Measurements from ENCODE around the gene ARIH2.
A peak's percentile ranks its signal among the peaks of the same experiment; 100 is the strongest.
"Not testable (repeated sequence)": the region's sequence is repeated elsewhere in the genome, so short reads cannot be mapped to it uniquely, and the experiment has no call there.

Gene ARIH2

DNA sequence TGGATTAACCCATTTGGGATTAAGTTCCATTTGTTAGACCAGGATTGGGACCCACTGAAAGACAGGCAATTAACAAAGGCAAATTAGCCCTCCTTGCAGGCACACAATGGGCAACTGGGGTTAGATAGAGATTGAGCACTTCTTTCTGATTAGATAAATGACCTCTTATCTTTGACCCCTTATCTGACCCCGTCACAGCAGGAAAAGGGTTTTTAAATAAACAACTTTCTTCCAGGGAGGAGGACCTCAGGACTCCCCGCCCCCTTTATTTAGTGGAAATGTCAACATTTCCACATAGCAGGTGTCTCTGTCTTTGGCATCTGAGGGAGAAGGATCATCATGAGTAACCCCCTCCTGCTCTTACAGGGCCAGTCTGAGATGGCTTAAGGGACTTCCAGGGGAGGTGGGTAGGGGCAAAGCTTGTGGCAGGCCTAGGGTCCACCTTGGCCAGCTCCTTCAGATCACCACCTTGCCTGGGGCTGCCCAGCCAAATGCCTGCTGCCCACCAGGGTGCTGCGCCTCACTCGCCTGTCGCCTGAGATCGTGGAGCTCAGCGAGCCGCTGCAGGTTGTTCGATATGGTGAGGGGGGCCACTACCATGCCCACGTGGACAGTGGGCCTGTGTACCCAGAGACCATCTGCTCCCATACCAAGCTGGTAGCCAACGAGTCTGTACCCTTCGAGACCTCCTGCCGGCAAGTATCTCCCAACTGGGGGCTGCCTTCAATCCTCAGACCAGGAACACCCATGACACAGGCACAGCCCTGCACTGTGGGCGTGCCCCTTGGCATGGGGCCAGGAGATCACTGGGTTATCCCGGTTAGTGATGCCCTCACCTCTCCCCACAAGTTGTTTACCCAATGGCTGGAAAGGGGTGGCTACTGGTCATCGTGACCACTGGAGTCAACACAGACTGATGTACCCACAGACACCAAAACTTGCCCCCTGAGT lies 86.0 kb downstream of the ARIH2 start:
- no peak for FAIRE-seq

GRCh38 chr3:49005303-49005680 lies 86.7 kb downstream of the ARIH2 start:
- FAIRE-seq = no peak

- no peak for FAIRE-seq
Observed at GRCh38 chr3:49005998-49006397, 87.4 kb downstream of the ARIH2 start.

DNA sequence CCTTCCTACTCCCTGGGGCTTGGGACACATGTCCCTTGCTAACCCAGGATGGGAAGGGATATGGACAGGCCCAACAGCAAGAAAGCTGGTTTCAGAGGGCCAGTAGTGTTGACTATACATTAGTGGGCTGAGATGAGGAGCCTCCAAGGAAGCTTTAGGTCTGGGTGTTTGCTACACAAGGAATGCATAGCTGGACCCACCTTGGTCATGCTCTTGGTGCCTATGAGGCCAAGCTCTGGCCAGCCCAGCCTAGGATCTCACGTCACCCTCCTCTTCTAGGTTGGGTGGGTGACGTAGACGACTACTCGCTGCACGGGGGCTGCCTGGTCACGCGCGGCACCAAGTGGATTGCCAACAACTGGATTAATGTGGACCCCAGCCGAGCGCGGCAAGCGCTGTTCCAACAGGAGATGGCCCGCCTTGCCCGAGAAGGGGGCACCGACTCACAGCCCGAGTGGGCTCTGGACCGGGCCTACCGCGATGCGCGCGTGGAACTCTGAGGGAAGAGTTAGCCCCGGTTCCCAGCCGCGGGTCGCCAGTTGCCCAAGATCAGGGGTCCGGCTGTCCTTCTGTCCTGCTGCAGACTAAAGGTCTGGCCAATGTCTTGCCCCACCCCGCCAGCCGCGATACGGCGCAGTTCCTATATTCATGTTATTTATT lies 87.9 kb downstream of the ARIH2 start:
- FAIRE-seq = no peak

DNA sequence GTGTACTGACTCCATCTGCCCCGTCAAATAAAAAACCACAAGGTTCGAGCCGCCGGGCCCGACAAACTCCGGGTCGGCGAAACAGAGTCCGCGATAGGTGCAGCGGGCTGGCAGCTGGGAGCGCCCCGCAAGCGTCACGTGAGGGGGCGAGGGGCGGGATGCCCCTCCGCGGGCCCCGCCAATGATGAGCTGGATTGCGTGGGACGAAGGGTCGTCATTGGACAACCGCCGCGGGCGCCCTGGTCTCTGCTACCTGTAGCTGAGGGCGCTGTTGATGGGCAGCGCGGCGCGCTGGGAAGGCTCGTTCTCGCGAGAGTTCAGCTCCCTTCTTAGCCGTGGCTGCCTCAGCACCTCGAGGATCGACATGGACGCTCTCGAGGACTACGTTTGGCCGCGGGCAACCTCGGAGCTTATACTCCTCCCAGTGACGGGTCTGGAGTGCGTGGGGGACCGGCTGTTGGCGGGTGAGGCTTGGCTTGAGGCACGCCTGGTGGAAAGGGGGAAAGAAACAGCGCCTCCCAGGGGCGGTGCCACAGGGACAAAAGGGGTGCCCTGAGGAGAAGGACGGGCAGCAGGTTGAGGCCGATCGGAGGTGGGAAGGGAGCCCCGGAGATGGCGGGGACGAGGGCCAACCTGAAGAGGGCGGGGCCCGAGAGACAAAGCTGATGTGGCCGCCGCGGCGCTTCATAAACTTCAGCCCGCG lies 88.6 kb downstream of the ARIH2 start, which contains the start of gene WDR6:
Gene WDR6 (plus strand): TSS at position 324 of the 703 bp plus-strand sequence. CDS start 41 bp downstream, at position 365.
- FAIRE-seq = peak; percentile 97

DNA sequence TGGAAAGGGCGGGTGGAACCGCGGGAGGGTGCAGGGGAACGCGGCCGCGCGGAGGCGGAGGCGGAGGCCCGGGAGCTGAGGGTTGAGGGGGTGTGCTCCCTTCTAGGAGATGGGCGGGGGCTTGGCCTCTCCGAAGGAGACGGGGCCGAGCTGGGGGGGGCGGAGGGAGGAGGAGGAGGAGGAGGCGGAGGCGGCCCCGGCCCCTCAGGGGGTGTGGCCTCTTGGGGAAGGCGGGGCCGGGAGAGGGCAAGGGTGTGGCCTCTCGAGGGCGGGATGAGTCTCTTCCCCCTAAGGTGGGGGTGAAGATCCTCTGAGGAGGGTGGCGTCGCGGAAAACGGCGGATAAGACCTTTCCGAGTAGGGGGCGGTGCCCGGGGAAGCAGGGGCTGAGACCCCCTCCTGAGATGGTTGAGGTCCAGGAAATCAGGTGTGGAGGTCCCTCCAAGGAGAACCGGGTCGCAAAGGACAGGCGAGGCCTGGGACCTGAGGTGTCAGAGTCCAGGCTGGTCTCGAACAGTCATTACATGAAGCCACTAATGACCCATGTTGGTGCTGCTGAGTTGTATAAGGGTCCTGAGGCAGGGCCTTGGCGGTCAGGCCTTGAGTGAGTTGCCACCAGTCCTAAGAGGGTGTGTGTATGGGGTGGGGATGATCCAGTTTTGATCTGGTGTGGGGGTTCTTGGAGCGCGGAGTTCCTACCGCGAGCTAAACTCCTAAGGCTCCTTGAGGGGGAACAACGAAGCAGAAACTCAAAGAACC lies 89.3 kb downstream of the ARIH2 start:
- FAIRE-seq = peak; percentile 54

DNA sequence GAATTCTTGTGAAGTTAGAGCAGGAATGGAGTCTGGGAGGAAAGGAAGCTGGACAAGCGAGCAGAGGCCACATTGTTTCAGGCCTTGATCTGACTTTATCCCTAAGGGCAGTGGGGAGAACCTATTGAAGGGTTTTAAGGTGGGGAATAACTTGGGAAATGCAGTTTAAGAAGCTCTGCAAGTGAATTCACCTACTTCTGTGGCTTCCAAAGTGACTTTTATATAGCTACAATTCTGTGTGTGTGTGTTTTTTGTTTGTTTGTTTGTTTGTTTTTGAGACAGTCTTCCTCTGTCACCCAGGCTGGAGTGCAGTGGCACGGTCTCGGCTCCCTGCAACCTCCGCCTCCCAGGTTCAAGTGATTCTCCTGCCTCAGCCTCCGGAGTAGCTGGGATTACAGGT lies 90.0 kb downstream of the ARIH2 start:
- not testable (repeated sequence) for FAIRE-seq

GRCh38 chr3:49009396-49009795 lies 90.8 kb downstream of the ARIH2 start:
- FAIRE-seq = no peak

- no peak for FAIRE-seq
Observed at GRCh38 chr3:49012441-49013017, 93.9 kb downstream of the ARIH2 start.

GRCh38 chr3:49013113-49013737 lies 94.6 kb downstream of the ARIH2 start:
- no peak for FAIRE-seq

DNA sequence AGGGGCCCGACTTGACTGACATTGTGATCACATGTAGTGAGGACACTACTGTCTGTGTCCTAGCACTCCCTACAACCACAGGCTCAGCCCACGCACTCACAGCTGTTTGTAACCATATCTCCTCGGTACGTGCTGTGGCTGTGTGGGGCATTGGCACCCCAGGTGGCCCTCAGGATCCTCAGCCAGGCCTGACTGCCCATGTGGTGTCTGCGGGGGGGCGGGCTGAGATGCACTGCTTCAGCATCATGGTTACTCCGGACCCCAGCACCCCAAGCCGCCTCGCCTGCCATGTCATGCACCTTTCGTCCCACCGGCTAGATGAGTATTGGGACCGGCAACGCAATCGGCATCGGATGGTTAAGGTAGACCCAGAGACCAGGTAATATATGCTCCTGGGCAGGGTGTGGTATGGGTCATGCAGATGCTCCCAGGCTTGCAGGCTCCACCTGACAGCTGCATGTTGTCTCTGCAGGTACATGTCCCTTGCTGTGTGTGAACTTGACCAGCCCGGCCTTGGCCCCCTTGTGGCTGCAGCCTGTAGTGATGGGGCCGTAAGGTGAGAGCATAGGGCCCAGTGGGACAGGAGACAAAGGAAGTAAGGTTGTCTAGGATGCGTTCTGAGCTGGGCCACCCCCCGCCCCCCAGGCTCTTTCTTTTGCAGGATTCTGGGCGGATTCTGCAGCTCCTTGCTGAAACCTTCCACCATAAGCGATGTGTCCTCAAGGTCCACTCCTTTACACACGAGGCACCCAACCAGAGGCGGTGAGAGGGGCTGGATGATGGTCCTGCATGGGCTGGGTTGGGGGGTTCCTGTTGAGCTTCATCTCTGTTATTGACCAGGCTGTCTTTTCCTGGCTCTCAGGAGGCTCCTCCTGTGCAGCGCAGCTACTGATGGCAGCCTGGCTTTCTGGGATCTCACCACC lies 95.4 kb downstream of the ARIH2 start:
- no peak for FAIRE-seq

- no peak for FAIRE-seq
Observed at GRCh38 chr3:49015072-49015471, 96.4 kb downstream of the ARIH2 start.

DNA sequence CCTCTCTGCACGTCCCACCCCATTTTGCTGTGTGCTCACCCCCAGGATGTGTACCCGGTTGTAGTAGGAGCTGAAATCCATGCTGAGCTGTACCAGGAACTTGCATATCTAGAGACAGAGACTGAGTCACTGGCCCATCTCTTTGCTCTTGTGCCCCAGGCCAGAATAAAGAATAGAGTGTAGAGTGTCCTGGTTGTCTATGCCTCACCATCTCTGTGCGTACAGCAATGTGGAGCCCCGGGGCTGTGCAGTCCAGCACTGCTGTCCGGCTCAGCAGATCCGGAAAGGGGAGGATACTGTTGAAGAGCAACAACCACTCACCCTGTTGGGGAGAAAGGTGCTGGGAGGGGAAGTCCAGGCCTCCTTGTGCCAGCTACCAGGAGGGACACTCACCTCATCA lies 97.1 kb downstream of the ARIH2 start:
- no peak for FAIRE-seq

- FAIRE-seq = no peak
Observed at GRCh38 chr3:49016414-49017228, 98.0 kb downstream of the ARIH2 start.

DNA sequence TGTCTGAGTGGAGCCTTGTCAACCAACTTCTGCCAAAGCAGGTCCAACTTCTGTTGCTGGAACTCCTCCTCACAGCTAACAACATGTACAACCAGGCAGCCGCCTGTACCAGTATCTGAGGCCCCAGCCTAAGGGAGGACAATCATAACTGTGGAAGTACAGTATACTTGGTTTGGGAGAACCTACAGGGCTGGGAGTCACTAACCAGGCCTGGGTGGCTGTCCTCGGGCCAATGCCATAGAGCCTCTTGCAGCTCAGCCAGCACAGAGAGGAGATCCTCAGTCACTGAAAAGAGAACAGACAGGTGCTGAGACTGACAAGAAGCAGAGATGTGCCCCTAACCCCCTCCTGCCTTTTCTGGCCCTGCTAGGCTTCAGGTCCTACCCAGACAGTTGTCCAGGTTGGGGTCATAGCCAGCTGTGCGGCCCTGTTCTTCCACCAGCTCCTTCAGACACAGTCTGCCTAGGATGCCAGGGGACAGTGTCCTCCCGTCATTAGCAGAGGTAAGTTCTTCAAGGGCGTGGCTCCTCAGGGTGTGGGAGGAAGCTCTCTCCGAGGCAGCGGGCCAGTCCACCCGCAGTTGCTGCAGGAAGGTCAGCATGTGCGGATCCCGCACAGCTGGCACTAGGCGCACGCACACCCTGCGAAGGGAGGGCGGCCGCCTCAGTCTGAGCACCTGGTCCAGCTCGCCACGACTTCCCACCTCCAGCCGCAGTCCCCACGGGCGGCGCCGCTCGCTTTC lies 98.8 kb downstream of the ARIH2 start:
- FAIRE-seq = no peak

- no peak for FAIRE-seq
Observed at GRCh38 chr3:49017971-49018706, 99.5 kb downstream of the ARIH2 start, which contains the start of gene DALRD3. Gene DALRD3 (minus strand): TSS chr3:49018580. CDS start chr3:49018564, 16 bp downstream.

- no peak for FAIRE-seq
Observed at GRCh38 chr3:49018707-49019006, 100.0 kb downstream of the ARIH2 start.

DNA sequence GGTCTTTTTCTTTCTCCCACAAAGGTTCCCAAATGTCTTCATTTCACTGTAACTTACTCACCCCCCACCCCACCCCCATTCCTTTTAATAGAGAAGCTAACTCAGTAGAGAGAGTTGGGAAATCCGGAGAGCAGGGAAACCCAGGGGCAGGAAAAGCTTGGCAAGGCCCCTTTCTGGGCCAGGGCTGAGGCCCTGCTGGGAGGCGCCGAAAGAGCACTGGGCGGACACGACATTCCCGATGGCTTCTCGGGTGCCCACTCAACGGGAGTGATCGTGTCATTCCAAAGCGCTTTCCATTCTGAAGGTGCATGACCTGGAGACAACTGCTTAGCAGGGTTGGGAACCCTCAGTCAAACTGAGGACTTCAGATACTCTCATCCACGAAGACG lies 101.3 kb downstream of the ARIH2 start:
- FAIRE-seq = no peak
